Measurements from ENCODE around the gene G6PD.
A peak's percentile ranks its signal among the peaks of the same experiment; 100 is the strongest.
"Not testable (repeated sequence)": the region's sequence is repeated elsewhere in the genome, so short reads cannot be mapped to it uniquely, and the experiment has no call there.

Gene G6PD

DNA sequence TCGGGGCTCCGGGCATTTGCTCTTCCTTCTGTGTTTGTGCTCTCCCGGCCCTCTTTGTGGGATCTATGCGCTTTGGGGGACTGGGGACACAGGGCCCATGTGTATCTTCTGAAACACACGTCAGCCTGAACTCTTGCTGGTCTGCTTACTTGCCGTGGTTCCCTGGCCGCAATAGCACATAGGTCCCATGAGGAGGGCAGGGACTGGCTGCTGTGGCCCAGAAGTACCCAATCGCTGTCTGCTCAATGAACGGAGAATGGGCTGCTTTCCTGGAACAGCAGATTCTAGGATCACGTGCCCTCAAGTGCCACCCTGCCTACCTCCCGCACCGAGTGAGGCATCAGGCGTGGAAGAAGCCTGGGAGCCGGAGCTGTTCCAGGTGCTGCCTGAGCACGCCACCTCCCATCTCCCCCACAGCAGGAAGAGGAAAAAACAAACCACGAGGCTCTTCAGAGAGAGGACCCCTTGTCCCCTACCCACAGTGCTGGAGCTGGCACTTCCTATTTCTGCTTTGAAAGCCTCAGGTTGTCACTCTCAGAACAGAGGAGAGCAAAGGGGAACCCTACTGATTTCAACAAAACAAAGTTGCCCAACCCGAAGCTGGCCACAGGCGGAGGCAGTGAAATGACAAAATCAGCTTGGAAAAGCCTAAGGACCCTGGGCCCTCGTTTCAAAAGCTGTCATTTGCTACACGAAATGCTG is 3.8 kb downstream of the G6PD start:
- no peak for DNase-seq (ENCODE audit: low read depth)

DNA sequence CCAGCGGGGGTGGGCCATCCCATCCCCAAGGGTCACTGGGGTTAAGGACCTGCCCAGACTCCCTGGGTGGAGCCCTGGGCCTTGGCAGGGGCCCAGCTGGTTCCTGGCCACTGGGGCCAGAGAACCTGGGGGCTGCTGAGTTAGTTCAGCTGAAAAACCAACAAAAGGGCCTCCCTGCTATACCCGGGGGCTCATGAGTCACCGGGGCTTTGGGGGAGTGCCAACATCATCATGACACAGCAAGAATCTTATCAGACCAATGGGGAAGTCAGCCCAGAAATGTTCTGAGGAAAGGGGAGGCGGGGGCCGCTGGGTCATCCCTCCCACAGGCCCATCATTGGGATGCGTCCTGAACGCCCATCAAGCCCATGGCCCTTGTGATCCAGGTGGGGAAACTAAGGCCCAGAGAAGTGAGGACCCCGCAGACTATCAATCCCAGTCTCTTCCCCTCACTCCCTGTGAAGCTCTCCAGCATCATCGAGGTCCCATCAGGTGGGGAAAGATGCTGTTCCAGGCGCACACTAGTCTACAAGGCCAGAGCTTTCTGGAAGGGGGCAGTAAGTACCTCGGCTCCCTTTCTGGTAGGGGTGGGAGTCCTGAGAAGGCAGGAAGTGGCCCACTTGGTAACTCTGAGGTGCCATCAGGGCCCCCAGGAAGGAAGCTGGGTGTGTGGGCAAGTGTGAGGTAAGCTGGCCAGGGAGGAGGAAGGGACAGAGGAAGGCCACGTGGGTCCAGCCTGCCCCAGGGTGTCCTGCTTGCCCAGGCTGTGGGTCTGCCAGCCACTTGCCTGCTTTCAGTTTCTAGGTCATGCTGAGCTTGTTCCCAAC is 4.5 kb downstream of the G6PD start:
- no peak for DNase-seq (ENCODE audit: low read depth)

DNA sequence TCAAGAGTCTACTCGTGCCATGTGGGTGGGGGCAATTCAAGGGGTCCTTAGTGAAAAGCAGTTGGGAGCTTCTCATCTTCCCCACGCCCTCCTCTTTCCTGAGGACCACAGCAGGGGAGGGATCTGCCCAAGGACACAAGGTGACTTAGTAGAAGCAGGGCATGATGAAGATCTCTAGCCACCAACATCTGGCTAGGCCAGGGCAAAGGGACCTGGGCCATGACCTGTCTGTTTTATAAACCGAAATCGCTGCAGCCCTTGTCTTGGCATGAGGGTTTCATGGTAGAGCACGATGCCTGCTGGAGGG is 5.1 kb downstream of the G6PD start:
- DNase-seq (ENCODE audit: low read depth), result no peak

DNA sequence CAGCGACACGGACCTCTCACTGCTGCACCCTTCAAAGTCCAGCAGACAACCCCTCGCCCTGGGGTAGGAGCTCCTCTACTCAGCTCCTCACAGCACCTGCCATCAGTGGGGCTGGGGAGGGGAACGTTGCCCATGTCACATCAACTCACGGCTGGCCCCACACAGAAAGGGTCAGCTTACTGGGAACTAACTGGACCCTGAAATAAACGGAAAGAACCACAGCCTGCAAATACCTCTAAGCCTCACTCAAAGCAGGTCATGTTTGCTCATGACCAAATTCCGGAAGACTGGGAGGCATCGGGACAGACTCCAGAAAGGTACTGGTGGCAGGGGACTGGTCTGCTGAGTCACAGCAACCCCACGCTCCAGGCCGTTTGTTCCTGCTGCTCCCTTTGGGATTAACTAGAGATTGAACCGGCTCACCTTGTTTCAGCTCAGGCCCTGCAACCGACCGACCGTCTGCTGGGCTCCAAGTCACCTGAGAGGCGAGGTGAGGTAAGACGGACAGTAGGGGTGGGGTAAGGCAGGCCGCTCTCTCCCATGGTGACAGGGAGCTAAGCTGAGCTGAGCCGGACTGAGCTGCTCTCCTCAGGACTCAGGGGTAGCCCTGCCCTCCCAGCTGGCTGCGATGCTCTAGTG is 5.6 kb downstream of the G6PD start:
- no peak for DNase-seq (ENCODE audit: low read depth)

DNA sequence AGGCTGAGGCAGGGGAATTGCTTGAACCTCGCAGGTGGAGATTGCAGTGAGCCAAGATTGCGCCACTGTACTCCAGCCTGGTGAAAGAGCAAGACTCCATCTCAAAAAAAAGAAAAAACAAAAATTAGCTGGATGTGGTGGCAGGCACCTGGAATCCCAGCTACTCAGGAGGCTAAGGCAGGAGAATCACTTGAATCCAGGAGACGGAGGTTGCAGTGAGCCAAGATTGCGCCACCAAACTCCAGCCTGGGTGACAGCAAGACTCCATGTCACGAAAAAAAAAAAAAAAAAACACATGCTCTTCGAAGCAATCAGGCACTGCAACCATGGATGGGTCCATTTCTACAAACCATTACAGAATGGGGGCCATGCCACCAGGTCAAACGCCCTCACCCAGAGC is 6.3 kb downstream of the G6PD start:
- DNase-seq (ENCODE audit: low read depth), result not testable (repeated sequence)

DNA sequence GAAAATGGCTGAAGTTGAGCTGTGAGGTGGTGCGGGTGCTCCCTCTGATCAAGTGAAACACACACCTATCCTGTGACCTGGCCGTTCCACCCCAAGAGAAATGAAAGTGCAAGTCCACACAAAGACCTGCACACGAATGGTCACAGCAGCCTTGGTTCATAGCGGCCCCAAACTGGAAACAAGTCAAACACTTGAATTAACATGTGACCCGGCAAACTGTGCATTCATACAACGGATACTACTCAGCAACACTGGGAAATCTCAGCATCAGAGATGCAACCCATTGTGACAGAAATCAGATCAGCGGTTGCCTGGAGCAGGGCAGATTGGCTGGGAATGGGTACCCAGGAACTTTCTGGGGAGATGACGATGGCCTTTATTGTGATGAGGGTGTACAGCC is 7.6 kb downstream of the G6PD start:
- DNase-seq (ENCODE audit: low read depth), result no peak

DNA sequence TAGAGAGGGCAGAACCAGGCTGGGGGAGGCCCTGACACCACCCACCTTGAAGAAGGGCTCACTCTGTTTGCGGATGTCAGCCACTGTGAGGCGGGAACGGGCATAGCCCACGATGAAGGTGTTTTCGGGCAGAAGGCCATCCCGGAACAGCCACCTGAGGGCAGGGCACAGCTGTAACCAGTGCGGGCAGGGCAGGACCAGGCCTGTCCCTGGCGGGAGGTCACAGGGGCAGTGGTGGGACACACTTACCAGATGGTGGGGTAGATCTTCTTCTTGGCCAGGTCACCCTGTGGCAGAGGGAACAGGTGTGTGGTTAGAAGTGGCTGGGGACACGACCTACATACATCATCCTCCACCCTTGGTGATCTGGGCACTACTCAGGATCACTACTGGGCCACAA is 10.8 kb downstream of the G6PD start:
- DNase-seq (ENCODE audit: low read depth), result no peak

DNA sequence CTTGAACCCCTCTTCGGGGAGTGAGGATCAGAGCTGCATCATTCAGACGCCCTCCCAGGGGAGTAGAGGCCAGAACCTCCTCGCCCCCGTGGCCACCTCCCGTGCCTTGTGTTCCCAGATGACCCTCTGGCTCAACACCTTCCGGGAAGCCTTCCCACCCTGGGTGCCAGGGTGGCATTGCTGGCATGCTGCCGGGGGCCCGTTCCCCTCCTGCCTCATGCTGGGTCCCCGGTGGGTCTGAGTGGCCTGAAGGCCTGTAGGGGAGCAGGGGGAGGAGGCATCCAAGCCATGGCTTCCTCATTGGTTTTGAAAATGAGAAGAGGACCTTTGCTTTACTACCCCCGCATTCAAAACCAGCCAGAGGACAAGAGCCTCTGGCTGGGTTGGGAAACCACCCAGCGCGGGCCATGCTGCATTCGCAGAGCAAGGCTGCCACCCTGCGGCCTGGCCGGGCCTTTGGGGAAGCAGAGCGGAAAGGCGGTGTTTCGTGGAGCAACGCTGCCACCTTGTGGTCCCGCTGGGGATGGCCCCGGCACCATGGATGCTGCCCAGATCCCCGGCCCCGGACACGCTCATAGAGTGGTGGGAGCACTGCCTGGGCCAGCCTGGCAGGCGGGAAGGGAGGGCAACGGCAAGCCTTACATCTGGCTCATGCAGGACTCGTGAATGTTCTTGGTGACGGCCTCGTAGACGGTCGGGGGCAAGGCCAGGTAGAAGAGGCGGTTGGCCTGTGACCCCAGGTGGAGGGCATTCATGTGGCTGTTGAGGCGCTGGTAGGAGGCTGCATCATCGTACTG is 11.9 kb downstream of the G6PD start:
- DNase-seq (ENCODE audit: low read depth), result peak; percentile 76

DNA sequence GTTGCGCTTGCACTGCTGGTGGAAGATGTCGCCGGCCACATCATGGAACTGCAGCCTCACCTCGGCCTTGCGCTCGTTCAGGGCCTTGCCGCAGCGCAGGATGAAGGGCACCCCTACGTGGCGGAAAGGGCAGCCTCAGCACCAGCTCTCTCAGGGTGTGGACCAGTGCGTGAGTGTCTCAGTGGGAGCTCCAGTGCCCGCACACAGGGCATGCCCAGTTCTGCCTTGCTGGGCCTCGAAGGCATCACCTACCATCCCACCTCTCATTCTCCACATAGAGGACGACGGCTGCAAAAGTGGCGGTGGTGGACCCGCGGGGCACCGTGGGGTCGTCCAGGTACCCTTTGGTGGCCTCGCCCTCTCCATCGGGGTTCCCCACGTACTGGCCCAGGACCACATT is 14.0 kb downstream of the G6PD start:
- DNase-seq (ENCODE audit: low read depth), result no peak

DNA sequence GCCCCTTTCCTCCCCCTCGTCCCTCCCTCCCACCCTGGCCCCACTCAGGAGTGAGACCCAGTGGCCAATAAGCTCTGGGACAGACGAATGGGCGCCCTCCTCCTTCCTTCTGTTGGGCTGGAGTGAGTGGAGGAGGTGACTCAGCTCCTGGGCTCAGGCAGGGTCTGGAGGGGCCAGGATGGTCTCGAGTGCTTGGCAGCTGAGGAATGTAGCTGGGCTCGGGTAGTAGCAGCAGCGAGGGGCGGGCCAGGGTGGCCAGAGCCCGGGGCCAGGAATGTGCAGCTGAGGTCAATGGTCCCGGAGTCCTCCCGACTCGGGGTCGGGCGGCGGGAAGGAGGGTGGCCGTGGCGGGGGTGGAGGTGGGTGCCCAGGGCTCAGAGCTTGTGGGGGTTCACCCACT is 15.0 kb downstream of the G6PD start:
- no peak for DNase-seq (ENCODE audit: low read depth)

DNA sequence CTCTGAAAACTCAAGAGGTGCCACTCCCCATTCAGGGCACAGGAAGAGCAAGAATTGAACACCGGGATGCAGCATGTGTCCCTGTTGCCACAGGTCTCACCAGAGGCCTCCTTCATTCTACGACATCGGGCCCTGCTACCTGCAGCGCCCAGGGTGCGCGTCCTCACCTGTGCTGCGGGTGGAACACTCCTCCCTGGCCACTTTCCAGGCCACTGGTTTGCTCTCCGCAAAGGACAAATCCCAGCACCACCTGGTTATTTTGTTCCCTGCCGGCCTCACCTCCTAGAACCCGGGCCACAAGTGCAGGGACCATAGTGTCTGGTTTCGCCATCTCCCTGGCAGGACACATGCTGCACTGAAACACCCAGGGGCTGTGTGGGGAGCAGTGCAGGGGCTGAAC is 16.4 kb downstream of the G6PD start:
- no peak for DNase-seq (ENCODE audit: low read depth)

DNA sequence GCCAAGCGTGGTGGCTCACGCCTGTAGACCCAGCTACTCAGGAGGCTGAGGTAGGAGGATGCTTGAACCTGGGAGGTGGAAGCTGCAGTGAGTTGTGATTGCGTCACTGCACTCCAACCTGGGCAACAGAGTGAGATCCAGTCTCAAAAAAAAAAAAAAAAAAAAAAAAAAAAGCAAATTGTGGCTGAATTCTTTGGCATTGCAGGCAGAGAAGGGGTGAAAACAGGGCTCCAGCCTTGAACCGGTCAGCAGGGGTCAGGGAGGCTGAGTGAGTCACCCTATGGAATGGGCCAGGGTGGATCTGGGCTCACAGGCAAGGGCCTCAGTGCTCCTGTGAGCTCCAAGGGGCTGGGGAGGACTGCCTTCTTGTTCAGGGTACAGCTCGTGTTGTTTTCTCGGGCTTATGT is 17.4 kb downstream of the G6PD start:
- no peak for DNase-seq (ENCODE audit: low read depth)

DNA sequence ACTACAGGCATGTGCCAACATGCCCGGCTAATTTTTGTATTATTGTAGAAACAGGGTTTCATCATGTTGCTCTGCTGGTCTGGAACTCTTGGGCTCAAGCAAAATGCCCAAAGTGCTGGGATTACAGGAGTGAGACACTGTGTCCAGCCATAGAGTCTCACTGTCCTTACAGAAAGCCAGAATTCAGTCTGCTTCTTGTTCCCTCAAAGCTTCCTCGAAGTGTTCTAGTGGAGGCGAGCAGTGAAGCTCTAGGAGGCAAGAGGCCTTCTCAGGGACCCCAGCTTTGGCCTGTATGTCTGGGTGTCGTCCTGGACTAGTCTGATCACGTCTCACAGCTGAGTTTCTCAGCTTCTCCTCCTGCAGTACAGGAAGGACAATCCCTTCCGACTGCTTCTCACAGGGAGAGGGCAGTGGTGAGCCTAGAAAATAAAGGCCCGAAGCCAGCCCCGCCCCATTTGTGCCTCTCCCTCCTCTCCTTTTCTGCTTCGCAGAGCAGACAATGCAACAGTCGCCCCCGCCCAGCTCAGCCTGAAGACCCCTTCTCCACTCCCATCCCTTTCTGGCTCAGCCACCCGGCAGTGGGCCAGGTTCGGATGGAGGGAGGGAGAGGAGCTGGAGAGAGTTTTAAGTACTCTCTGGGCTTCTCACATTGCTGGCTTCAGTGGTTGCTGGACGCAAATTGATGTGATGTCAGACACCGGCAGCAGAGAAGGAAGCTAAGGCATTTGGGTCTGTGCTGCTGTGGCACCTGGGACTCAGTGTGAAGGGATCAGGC is 19.6 kb downstream of the G6PD start:
- DNase-seq (ENCODE audit: low read depth), result no peak

DNA sequence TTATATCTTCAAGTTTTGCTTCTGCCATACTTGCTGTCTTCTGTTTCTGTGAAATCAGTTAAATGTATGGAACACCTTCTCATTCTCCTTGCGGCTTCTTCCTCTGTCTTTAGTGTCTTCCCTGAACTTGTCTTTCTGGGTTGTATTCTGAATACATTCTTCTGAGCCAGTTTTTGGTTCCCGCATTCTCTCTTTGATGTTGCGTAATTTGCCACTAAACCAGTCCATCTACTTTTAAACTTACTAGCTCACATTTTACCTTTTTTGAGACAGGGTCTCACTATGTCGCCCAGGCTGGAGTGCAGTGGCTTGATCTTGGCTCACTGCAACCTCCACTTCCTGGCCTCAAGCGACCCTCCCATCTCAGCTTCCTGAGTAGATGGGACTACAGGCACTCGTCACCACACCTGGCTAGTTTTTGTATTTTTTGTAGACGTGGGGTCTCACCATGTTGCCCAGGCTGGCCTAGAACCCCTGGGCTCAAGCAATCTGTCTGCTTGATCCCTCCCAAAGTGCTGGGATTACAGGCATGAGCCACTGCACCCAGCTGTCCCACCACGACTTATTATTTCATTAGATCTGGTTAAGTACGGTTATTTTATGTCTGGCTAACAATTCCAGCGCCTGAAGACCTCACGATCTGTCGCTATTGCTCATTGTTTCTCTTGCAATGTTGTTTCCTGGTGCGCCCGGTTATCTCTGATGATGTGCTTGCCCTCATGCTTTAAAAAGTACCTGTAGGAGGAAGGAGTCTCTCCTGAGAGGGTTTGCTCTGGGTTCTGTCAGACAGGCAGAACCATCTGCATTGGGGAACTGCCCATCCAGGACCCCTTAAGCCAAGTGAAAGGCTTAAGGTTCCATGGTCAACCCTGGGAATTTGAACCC is 20.8 kb downstream of the G6PD start:
- no peak for DNase-seq (ENCODE audit: low read depth)

DNA sequence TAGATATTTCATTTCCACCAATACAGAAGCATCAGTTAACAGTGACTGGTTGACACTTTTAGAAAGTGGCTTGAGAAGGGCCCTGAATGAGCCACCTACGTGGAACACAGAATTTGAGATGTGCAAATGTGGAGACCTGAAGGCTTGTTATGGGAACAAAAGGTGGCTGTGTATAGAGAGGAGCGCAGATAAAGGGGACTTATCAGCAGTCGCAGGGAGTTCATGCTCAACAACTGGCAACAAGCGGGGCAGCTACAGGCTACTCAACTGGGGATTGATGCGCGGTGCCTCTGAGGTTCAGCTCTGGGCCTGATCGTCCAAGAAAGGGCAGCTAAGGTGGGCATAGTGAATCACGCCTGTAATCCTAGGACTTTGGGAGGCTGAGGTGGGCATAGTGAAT is 27.3 kb downstream of the G6PD start:
- DNase-seq (ENCODE audit: low read depth), result no peak

DNA sequence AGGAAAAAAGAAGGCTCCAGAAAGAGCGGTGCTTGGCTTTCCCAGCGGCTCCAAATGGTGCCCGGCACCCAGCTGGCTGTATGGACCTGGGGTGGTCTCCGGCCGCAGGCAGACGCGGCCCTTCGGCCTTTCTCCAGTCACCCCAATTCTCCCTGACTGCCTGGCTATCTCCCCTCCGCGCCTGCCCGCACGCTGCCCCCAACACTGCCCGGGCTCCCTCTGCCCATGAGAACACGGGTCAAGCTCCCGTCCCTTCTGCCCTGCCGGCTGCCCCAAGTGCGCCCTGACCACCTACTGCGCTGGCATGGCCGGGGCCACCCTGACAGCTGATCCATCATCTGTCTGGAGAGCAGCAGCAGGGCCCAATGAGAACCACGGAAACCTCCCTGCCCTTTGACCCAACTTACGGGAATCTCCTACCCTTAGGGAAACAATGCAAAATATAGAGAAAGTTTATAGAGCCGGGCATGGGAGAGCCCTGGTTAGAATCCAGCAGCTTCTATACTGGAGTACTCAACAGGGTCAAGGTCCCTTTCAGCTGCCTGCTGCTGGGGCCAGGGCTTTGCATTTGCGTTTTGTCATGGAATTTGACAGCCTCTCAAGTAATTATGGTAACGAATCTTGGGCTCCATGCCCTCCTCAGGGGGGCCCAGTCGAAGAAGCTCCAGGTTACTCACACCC is 29.4 kb downstream of the G6PD start:
- DNase-seq (ENCODE audit: low read depth), result no peak

DNA sequence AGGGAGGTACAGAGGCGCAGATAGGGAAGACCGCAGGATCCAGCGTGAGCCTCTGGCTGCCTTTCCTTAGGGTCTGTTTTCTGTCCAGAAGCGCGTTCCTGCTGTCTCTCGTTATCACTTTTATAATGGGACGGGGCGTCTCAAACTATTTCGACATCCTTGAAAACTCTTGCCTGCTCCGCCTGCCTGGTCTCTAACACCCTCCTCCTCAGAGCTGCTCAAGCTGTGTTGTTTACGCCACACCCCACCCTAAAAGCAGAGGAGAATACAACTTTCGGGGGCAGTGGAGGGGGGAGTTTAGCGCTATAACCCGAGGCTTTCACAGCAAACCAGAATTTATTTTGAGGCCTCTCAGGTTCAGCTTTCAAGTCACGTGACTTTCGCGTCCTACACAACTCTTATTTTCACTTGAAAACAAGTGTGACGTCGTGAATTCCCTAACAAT is 30.0 kb downstream of the G6PD start:
- no peak for DNase-seq (ENCODE audit: low read depth)

DNA sequence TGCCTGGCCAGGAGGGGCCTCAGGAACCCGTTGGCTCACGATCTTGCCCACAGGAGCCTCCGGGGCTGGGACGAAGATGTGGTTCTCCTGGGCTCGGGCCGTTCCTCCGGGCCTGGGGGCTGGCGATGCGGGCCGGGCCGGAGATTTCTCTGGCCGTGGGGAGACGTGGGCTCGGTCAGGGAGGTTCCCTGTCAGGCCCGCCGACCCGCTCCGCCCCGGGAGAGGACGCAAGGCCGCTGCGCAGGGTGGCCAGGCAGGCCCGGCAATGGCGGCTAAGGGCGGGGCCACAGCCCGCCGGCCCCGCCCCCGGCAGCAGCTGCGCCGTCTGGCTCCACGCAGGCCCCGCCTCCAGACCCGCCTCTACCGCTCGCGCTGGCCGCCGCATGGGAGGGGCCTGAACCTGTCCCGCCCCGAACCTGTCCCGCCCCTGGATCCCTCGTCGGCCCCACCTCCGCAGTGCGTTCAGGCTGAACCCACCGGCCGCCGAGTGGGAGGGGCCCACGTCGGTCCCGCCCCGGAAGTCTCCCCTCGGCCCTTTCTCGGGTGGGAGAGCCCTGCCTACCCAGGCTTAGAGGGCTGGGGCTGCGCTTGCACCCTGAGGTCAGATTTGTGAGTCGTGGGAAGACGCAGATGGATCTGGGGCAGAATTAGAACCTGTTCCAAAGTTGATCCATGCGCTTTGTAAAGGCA is 30.5 kb downstream of the G6PD start, which contains the start of gene FAM3A:
FAM3A (minus strand) TSS at position 267 of the 690 bp plus-strand sequence. CDS start 460 bp downstream, outside the sequence.
- peak; percentile 90 for DNase-seq (ENCODE audit: low read depth)

Measured in activated T-cell treated with anti-CD3 and anti-CD28 coated beads for 24 hours (primary cell).